Transverse colon (tissue), 4 donors: Measurements from ENCODE around the gene TMBIM4.

Source experiments
- POLR2A ChIP-seq: fragments of 450-650 bp; IDR thresholded peaks from one replicate; pipeline ENCODE4 v1.6.1; 2016; ENCODE audit warnings: antibody characterized with exemption, mild to moderate bottlenecking, moderate library complexity
- POLR2AphosphoS5 ChIP-seq, 3 donors: sonication (generic); formaldehyde crosslinking; IDR thresholded peaks; one replicate each; pipeline ENCODE4 v1.6.1; 2016; ENCODE audit warnings: antibody characterized with exemption in 3 of 3
- TF ChIP-seq, protein P1 (sequence below), 5 experiments: fragments of 200-600 bp in 3 of 5; fragments of 450-650 bp in 2 of 5; sonication (generic) in 3 of 5; IDR thresholded peaks; 1 replicate in 2 of 5; 2 replicates in 3 of 5; pipeline ENCODE4 v1.5.1; 2016 to 2017; ENCODE audit warnings: antibody characterized with exemption in 5 of 5, inconsistent platforms in 3 of 5, mild to moderate bottlenecking in 2 of 5, moderate library complexity in 1 of 5

DNA sequence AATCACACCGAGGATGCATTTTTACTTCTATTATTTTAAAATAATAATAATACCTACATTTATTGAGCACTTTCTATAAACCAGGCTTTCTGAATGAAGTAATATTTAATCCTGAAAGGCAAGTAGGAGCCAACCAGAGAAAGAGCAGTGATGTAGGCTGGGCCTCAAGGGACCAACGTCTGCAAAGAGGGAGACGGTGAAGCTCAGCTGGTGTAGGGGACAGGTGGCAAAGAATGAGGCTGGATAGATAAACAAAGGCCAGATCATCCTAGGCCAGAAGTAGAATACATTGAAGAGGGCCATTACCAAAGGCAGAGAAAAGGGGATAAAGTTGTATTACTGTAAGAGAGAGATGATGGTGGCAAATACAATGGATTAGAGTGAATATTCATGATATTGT lies 810 bp upstream of the TMBIM4 start:
- TF ChIP-seq POLR2AphosphoS5 (IDR thresholded peaks at IDR 0.05) (no peak), POLR2A (no peak)
- TF ChIP-seq, protein P1, sequence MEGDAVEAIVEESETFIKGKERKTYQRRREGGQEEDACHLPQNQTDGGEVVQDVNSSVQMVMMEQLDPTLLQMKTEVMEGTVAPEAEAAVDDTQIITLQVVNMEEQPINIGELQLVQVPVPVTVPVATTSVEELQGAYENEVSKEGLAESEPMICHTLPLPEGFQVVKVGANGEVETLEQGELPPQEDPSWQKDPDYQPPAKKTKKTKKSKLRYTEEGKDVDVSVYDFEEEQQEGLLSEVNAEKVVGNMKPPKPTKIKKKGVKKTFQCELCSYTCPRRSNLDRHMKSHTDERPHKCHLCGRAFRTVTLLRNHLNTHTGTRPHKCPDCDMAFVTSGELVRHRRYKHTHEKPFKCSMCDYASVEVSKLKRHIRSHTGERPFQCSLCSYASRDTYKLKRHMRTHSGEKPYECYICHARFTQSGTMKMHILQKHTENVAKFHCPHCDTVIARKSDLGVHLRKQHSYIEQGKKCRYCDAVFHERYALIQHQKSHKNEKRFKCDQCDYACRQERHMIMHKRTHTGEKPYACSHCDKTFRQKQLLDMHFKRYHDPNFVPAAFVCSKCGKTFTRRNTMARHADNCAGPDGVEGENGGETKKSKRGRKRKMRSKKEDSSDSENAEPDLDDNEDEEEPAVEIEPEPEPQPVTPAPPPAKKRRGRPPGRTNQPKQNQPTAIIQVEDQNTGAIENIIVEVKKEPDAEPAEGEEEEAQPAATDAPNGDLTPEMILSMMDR (IDR thresholded peaks at IDR 0.05), result no peak
